Measurements from ENCODE around the gene LINC01488.

GRCh38 chr11:69442012-69442806, 39.3 kb upstream of the LINC01488 start:
- TF ChIP-seq POLR2AphosphoS5 (IDR thresholded peaks at IDR 0.05; ENCODE audit: low read depth, low read length) (no peak), POLR2A (IDR thresholded peaks at IDR 0.05; ENCODE audit: low read depth, low read length) (no peak), TAF1 (IDR thresholded peaks at IDR 0.05; ENCODE audit: low read depth, low read length) (no peak), PAX5 (IDR thresholded peaks at IDR 0.05; ENCODE audit: insufficient read depth, low read length, severe bottlenecking) (no peak)

Measured in GM12891 (cell line).